NCI-H2196 (cell line): ENCODE measurements around the gene CCL4L2.
"Not testable (repeated sequence)": the region's sequence is repeated elsewhere in the genome, so short reads cannot be mapped to it uniquely, and the experiment has no call there.

ENCODE experiments used
- DNase-seq: peaks from one replicate; lab custom pipeline; 2025; ENCODE audit not compliant: unreplicated experiment; lab: John Stamatoyannopoulos, UW

CCL4L2 gene

GRCh38 chr17:36210439-36211211, at the start of gene CCL4L2:
TSS of gene CCL4L2 (plus strand) at chr17:36211063.
- not testable (repeated sequence) for DNase-seq

GRCh38 chr17:36168836-36169235, 42.0 kb upstream of the CCL4L2 start:
- not testable (repeated sequence) for DNase-seq

- not testable (repeated sequence) for DNase-seq
Observed at GRCh38 chr17:36176536-36176935, 34.3 kb upstream of the CCL4L2 start, which contains the start of gene TBC1D3B. TSS of gene TBC1D3B (minus strand) at chr17:36176636. CDS start at chr17:36175050, 1,586 bp downstream.

- DNase-seq = not testable (repeated sequence)
Observed at GRCh38 chr17:36181446-36182175, 29.3 kb upstream of the CCL4L2 start.

- DNase-seq = no peak
Observed at GRCh38 chr17:36182176-36183000, 28.5 kb upstream of the CCL4L2 start.

- DNase-seq = no peak
Observed at GRCh38 chr17:36183001-36183971, 27.6 kb upstream of the CCL4L2 start.

DNA sequence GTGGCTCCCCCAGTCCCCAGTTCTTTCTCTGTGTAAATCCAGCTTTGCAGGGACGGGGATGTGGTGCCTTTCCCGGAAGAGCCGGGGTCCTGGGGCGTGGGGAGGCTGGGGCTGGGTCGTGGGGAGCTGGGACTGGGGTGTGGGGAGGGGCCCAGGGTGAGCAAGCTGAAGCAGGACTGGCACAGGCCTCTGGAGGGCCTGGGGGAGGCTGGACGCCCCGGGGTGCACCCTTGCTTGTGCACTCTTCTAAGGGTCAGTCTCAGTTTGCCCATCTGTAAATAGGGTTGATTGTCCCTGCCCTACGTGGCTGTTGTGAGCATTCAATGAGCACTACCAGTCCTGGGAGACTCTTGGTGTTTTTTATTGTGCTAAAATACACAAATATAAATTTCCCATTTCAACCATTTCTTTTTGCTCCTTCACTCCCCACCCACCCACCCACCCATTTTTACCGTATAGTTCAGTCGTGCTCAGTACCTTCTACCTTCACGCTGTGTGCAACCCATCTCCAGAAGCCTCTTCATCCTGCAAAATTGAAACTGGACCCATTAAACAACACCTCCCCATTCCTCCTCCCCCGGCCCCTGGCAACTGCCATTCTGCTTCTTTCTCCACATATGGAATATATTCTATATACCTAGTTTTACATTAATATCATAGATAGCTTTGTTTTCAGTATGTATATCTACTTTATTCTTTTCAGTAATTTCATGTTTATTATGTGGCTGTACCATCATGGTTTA, 26.7 kb upstream of the CCL4L2 start:
- DNase-seq = no peak

DNA sequence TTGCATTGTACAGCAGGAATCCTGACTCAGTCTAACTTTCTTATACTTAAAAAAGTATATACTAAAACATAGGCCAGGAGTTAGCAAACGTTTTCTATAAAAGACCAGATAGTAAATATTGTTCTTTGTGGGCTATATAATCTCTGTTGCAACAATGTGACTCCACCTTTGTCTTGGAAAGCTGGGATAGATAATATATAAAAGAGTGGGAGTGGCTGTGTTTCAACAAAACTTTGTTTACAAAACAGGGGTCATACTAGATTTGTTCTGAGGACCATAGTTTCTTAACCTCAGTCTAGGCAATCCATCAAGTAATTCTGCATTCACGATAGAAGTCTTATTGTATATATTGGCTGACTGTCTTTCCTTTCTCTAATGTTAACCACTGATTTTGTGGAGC, 25.4 kb upstream of the CCL4L2 start:
- DNase-seq = no peak

DNA sequence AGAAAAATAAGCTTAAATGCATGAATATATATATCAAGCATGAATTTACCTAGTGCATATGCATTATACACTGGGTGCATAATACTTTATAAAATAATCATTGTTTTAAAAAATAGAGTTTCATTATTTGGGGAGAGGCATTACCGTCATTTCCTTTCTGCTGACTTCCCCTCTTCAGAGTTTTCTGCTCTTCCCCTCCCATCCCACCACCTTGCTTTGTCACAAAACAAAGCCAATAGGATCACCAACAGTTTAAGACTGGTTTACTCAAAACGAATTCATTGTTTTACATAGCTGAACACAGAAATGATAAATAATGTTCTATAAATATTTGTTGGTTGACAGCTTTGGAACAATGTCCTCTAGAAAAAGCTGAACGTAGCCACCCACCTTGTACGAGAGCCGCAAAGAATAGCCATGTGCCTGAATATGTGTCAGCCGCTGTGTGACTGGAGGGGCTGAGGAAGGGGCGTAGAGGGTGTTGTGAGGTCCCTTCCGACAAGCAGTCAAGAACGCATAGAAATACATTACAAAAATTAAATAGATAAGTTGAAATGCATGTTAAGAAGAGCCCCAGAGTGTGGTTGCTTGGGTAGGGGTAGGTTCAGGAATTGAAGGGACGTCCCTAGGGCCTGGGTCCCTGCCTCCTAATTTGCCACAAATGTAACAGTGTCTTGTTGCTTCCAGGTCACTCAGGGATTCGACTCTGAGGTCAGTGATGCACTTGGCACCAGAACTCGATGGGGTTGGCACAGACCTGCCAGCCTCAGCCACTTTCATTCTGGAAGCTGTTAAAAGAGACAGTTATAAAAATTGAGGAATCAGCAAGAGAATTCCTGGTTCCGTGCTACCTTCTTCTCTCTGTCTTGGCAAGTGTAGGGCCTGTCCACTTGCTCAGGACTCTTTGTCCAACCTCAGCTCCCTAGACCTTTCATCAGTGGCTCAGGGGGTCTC, 23.8 kb upstream of the CCL4L2 start:
- not testable (repeated sequence) for DNase-seq

GRCh38 chr17:36187943-36188665, 22.8 kb upstream of the CCL4L2 start:
- DNase-seq = not testable (repeated sequence)

DNA sequence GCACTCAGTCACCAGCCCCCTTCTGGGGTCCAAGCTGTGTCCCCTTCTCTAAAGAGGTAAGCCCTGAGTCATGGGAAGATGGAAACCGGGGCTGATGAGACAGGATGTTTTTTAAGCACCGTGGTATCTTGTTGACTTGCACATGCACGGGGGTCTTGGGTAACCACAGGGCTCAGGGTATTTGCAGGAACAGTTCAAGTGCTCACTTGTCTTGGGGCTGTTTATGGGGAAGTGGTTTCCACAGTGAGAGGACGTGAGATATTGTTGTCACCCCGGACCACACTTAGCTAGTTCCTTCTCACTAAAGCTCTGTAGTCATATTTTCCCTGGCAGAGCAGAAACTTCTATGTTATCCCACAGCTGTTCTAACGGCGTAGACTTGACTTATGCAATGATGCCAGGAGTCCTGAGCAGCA, 22.0 kb upstream of the CCL4L2 start:
- no peak for DNase-seq

GRCh38 chr17:36189993-36190392, 20.9 kb upstream of the CCL4L2 start:
- DNase-seq = not testable (repeated sequence)

GRCh38 chr17:36190549-36191330, 20.1 kb upstream of the CCL4L2 start:
- DNase-seq = not testable (repeated sequence)

DNA sequence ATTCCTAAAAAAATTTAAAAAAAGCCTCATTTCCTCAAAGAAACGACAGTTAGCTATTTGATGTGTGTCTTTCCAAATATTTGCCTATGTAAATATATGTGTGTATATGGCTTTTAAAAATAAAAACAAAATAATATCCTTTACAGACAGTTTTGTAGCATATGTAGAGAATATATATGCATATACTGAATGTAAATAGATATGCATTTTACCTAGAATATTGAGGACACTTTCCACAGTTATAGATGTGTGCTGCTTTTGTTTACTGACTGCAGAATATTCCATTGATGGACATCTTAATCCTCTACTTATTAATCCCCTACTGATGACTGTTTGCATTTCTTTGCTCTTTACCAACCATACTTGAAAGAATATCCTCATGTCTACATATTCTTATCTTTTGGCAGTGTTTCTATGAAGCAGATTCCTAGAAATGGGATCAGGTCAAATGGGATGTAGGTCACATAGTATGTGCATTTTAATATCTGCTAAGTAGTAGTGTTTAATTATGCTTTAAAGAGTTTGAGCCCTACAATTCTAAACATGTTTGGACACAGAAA, 17.6 kb upstream of the CCL4L2 start:
- no peak for DNase-seq

GRCh38 chr17:36194147-36194831, 16.6 kb upstream of the CCL4L2 start:
- DNase-seq = not testable (repeated sequence)
